ENCODE measurements around the gene ASIC2.

GRCh38 chr17:33338242-33338641 is 45.1 kb upstream of the ASIC2 start:
- TF ChIP-seq POLR2A (IDR thresholded peaks at IDR 0.05) (no peak), CTCF (IDR thresholded peaks at IDR 0.05) (no peak)
